Mesenchymal stem cell (in vitro differentiated cells and primary cell): ENCODE data around the gene MCM7.
A peak's percentile ranks its signal among the peaks of the same experiment; 100 is the strongest.

Source experiments
- DNase-seq: peaks from one replicate; pipeline ENCODE4 v3.0.0-alpha.2; 2013
- H2AFZ ChIP-seq: one replicate; pipeline ENCODE4 v1.6.1; 2013; ENCODE audit warnings: low read depth, mild to moderate bottlenecking, control low read depth, inconsistent platforms, low read length, moderate library complexity
- H2AK5ac ChIP-seq: 2 replicates; pipeline ENCODE4 v1.6.1; 2013; ENCODE audit warnings: low read length, moderate library complexity, mild to moderate bottlenecking, inconsistent platforms; ENCODE audit not compliant: severe bottlenecking
- H2BK120ac ChIP-seq: one replicate; pipeline ENCODE4 v1.6.1; 2013; ENCODE audit warnings: low read depth, mild to moderate bottlenecking, inconsistent platforms, low read length, moderate library complexity
- H2BK12ac ChIP-seq, 2 experiments: one replicate each; pipeline ENCODE4 v1.6.1; 2013; ENCODE audit warnings: inconsistent platforms in 2 of 2, low read length in 2 of 2, mild to moderate bottlenecking in 2 of 2, moderate library complexity in 2 of 2, control low read depth in 1 of 2
- H2BK15ac ChIP-seq: one replicate; pipeline ENCODE4 v1.6.1; 2013; ENCODE audit warnings: mild to moderate bottlenecking, low read depth, inconsistent platforms; ENCODE audit not compliant: poor library complexity, severe bottlenecking
- H2BK5ac ChIP-seq: 2 replicates; pipeline ENCODE4 v1.6.1; 2013; ENCODE audit warnings: low read depth, mild to moderate bottlenecking, low read length, control low read depth, inconsistent platforms; ENCODE audit not compliant: poor library complexity, severe bottlenecking
- H3K14ac ChIP-seq, 2 experiments: one replicate each; pipeline ENCODE4 v1.6.1; 2013; ENCODE audit warnings: inconsistent platforms in 2 of 2, low read length in 2 of 2, control low read depth in 1 of 2, mild to moderate bottlenecking in 1 of 2, moderate library complexity in 1 of 2
- H3K18ac ChIP-seq, 2 experiments: one replicate each; pipeline ENCODE4 v1.6.1; 2013; ENCODE audit warnings: inconsistent platforms in 2 of 2, low read length in 2 of 2, control low read depth in 1 of 2, low read depth in 1 of 2, mild to moderate bottlenecking in 1 of 2
- H3K23ac ChIP-seq, 2 experiments: one replicate each; pipeline ENCODE4 v1.6.1; 2013; ENCODE audit warnings: inconsistent platforms in 2 of 2, low read length in 2 of 2, mild to moderate bottlenecking in 2 of 2, moderate library complexity in 2 of 2, control low read depth in 1 of 2
- H3K27ac ChIP-seq: 2 replicates; pipeline ENCODE4 v1.5.1; 2013; ENCODE audit warnings: mild to moderate bottlenecking, moderate library complexity, low read length, control low read depth, inconsistent platforms; ENCODE audit not compliant: poor library complexity, severe bottlenecking
- H3K27me3 ChIP-seq, 2 experiments: 2 replicates each; pipeline versions ENCODE4 v1.6.1 to v1.7.0; 2013; ENCODE audit warnings: low read length in 2 of 2, mild to moderate bottlenecking in 2 of 2, moderate library complexity in 2 of 2, control low read depth in 1 of 2, inconsistent platforms in 1 of 2; ENCODE audit not compliant: control insufficient read depth in 1 of 2, insufficient read depth in 1 of 2
- H3K36me3 ChIP-seq, 2 experiments: 2 replicates each; pipeline versions ENCODE4 v1.6.1 to v1.7.0; 2013; ENCODE audit warnings: low read length in 2 of 2, control low read depth in 1 of 2, inconsistent platforms in 1 of 2, low read depth in 1 of 2, mild to moderate bottlenecking in 1 of 2; ENCODE audit not compliant: insufficient read depth in 2 of 2, control insufficient read depth in 1 of 2
- H3K4ac ChIP-seq, 2 experiments: one replicate each; pipeline ENCODE4 v1.6.1; 2013; ENCODE audit warnings: inconsistent platforms in 2 of 2, low read length in 2 of 2, mild to moderate bottlenecking in 2 of 2, moderate library complexity in 2 of 2, control low read depth in 1 of 2, low read depth in 1 of 2
- H3K4me1 ChIP-seq: 2 replicates; pipeline ENCODE4 v1.6.1; 2013; ENCODE audit warnings: low read depth, low read length, control low read depth; ENCODE audit not compliant: control insufficient read depth, insufficient read depth
- H3K4me2 ChIP-seq: 2 replicates; pipeline ENCODE4 v1.6.1; 2013; ENCODE audit warnings: low read length, mild to moderate bottlenecking, inconsistent platforms; ENCODE audit not compliant: poor library complexity, severe bottlenecking
- H3K4me3 ChIP-seq, 2 experiments: 2 replicates each; pipeline versions ENCODE4 v1.5.1 to v1.7.0; 2013; ENCODE audit warnings: low read length in 2 of 2, mild to moderate bottlenecking in 2 of 2, control low read depth in 1 of 2, low read depth in 1 of 2; ENCODE audit not compliant: insufficient read depth in 1 of 2
- H3K79me1 ChIP-seq: replicated peaks from 2 replicates; pipeline ENCODE4 v1.6.1; 2013; ENCODE audit warnings: mild to moderate bottlenecking, control low read depth, low read length, inconsistent platforms; ENCODE audit not compliant: poor library complexity, severe bottlenecking
- H3K9ac ChIP-seq: 2 replicates; pipeline ENCODE4 v1.7.0; 2013; ENCODE audit warnings: mild to moderate bottlenecking, low read length, moderate library complexity
- H3K9me3 ChIP-seq: 2 replicates; pipeline ENCODE4 v1.7.0; 2013; ENCODE audit warnings: mild to moderate bottlenecking, low read length; ENCODE audit not compliant: control insufficient read depth
- H4K8ac ChIP-seq: one replicate; pipeline ENCODE4 v1.6.1; 2013; ENCODE audit warnings: inconsistent platforms, mild to moderate bottlenecking, low read length, moderate library complexity
- H4K91ac ChIP-seq: one replicate; pipeline ENCODE4 v1.6.1; 2013; ENCODE audit warnings: mild to moderate bottlenecking, low read length, inconsistent platforms
- WGBS: methylation state at CpG from one replicate; pipeline ENCODE4 v1.1.7; 2013; ENCODE audit warnings: mixed read lengths; 5-methylcytosine and 5-hydroxymethylcytosine counted together

Gene MCM7

DNA sequence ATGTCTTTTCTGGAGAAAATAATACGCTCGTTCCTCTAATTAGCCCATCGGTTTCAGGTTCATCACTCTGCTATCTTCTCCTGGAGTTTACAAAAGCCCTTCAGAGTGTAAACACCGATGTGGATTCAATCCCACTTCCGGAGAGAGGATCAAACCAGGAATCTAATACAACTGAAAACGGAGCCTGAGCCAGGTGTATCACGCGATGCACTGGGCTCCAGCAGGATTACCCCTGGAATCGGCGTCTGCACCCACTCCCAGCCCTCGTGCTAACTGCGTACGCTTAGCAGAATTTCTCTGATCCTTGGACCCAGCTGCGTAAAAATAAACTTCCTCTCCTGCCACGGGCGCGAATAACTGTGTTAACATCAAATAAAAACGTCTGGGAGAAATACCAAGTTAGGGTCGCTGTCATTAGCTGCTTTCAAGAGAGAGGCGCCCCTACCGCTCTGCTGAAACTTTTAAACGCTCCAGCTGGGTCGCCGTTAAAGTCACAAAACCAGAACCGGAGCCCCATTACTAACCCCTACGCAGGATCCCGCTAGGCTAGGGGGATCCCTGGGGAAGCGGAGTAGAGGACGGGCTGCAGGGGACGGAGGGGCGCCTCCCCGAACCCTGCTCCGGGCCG, 20.2 kb downstream of the MCM7 start:
- Histone ChIP-seq H3K27me3 (no peaks in the 10 kb centered on the region), H3K4me3 (peak overlapping the region; percentile 84 to 87), H3K14ac (peak overlapping the region in 1 of 2 experiments; percentile 63), H3K9ac (peak overlapping the region; percentile 97), H2AK5ac (peak overlapping the region; percentile 92), H2AFZ (no peak overlapping the region), H2BK120ac (peak overlapping the region; percentile 91), H3K4me2 (peak overlapping the region; percentile 81), H2BK12ac (peak overlapping the region in 1 of 2 experiments; percentile 18), H2BK5ac (peak overlapping the region; percentile 73), H4K91ac (peak overlapping the region; percentile 91), H3K4me1 (peaks cover 14% of the 10 kb centered on the region), H3K79me1 (peaks cover 1% of the 10 kb centered on the region), H2BK15ac (peak overlapping the region; percentile 68), H3K27ac (peak overlapping the region; percentile 64), H3K9me3 (no peaks in the 10 kb centered on the region), H3K36me3 (peaks cover 26% of the 10 kb centered on the region in 2 experiments), H3K4ac (peak overlapping the region; percentile 97 to 99), H3K23ac (peak overlapping the region in 1 of 2 experiments; percentile 48), H4K8ac (peak overlapping the region; percentile 98), H3K18ac (peak overlapping the region; percentile 96)
- WGBS: 1% methylated on average over 29 of the region's 34 CpGs
- DNase-seq: peak; percentile 42

GRCh38 chr7:100079024-100079560, 22.1 kb downstream of the MCM7 start:
- Histone ChIP-seq H3K23ac (no peak overlapping the region), H2BK5ac (no peak overlapping the region), H3K27ac (no peak overlapping the region), H3K4me2 (no peak overlapping the region), H4K8ac (peak overlapping the region; percentile 51), H3K79me1 (peaks cover 9% of the 10 kb centered on the region), H3K9ac (peak overlapping the region; percentile 27), H3K27me3 (no peaks in the 10 kb centered on the region), H3K18ac (no peak overlapping the region), H3K4ac (peak overlapping the region in 1 of 2 experiments; percentile 73), H3K9me3 (peaks cover 3% of the 10 kb centered on the region), H3K36me3 (peaks cover 45% of the 10 kb centered on the region in 2 experiments), H2BK12ac (peak overlapping the region; percentile 21 to 72), H3K4me1 (peaks cover 14% of the 10 kb centered on the region), H2BK15ac (no peak overlapping the region), H2AK5ac (no peak overlapping the region), H2BK120ac (no peak overlapping the region), H3K14ac (no peak overlapping the region), H2AFZ (no peak overlapping the region), H3K4me3 (no peak overlapping the region), H4K91ac (peak overlapping the region; percentile 62)
- no peak for DNase-seq
- 87% methylated on average over 7 of the region's 7 CpGs for WGBS

- no peak overlapping the region for H4K91ac ChIP-seq
- H2BK5ac ChIP-seq: no peak overlapping the region
- H3K23ac ChIP-seq: no peak overlapping the region
- H3K79me1 ChIP-seq: peaks cover 14% of the 10 kb centered on the region
- no peak overlapping the region for H2AK5ac ChIP-seq
- DNase-seq: no peak
- no peak overlapping the region for H2BK15ac ChIP-seq
- H3K4me3 ChIP-seq: no peak overlapping the region
- H3K27ac ChIP-seq: no peak overlapping the region
- no peak overlapping the region for H3K14ac ChIP-seq
- H3K4me1 ChIP-seq: peaks cover 11% of the 10 kb centered on the region
- 100% methylated on average over 4 of the region's 4 CpGs for WGBS
- H2BK120ac ChIP-seq: no peak overlapping the region
- H3K4ac ChIP-seq: no peak overlapping the region
- H3K9me3 ChIP-seq: peaks cover 20% of the 10 kb centered on the region
- H4K8ac ChIP-seq: no peak overlapping the region
- no peak overlapping the region for H2AFZ ChIP-seq
- no peak overlapping the region for H3K18ac ChIP-seq
- no peaks in the 10 kb centered on the region for H3K27me3 ChIP-seq
- peaks cover 64% of the 10 kb centered on the region in 2 experiments for H3K36me3 ChIP-seq
- no peak overlapping the region for H3K4me2 ChIP-seq
- H2BK12ac ChIP-seq: no peak overlapping the region
- no peak overlapping the region for H3K9ac ChIP-seq
Measured at GRCh38 chr7:100077205-100077604, 24.0 kb downstream of the MCM7 start.

- no peak overlapping the region for H2AFZ ChIP-seq
- no peak overlapping the region for H3K4me2 ChIP-seq
- H3K4me3 ChIP-seq: no peak overlapping the region
- H3K9me3 ChIP-seq: peaks cover 38% of the 10 kb centered on the region
- no peak overlapping the region for H2BK5ac ChIP-seq
- DNase-seq: no peak
- no peak overlapping the region for H2BK15ac ChIP-seq
- no peak overlapping the region for H3K27ac ChIP-seq
- H3K27me3 ChIP-seq: no peaks in the 10 kb centered on the region
- H3K79me1 ChIP-seq: peaks cover 27% of the 10 kb centered on the region
- H3K4me1 ChIP-seq: peaks cover 9% of the 10 kb centered on the region
- H3K4ac ChIP-seq: no peak overlapping the region
- no peak overlapping the region for H3K14ac ChIP-seq
- no peak overlapping the region for H2AK5ac ChIP-seq
- H2BK12ac ChIP-seq: no peak overlapping the region
- no peak overlapping the region for H4K8ac ChIP-seq
- H2BK120ac ChIP-seq: no peak overlapping the region
- H3K23ac ChIP-seq: no peak overlapping the region
- H4K91ac ChIP-seq: no peak overlapping the region
- no peak overlapping the region for H3K9ac ChIP-seq
- WGBS: 90% methylated on average over 6 of the region's 6 CpGs
- H3K36me3 ChIP-seq: peaks cover 82% of the 10 kb centered on the region in 2 experiments
- H3K18ac ChIP-seq: no peak overlapping the region
Measured at GRCh38 chr7:100075418-100075817, 25.8 kb downstream of the MCM7 start.
